ENCODE results near the gene NKX3-2. TPM values are rescaled to one million over a fixed set of nuclear protein-coding genes. Genes with fewer than 3 reads are reported as not detected.

NKX3-2 gene
- total and polyA plus RNA-seq, 9 of the 15 experiments (the other 6 are each of a cell fraction or from before 2014, with no cell fraction given): 0.03 to 0.81 (median 0.27) TPM; not detected in 1

GRCh38 chr4:13548984-13549546, 4.8 kb upstream of the NKX3-2 start (continued):
- TF ChIP-seq, protein P1, sequence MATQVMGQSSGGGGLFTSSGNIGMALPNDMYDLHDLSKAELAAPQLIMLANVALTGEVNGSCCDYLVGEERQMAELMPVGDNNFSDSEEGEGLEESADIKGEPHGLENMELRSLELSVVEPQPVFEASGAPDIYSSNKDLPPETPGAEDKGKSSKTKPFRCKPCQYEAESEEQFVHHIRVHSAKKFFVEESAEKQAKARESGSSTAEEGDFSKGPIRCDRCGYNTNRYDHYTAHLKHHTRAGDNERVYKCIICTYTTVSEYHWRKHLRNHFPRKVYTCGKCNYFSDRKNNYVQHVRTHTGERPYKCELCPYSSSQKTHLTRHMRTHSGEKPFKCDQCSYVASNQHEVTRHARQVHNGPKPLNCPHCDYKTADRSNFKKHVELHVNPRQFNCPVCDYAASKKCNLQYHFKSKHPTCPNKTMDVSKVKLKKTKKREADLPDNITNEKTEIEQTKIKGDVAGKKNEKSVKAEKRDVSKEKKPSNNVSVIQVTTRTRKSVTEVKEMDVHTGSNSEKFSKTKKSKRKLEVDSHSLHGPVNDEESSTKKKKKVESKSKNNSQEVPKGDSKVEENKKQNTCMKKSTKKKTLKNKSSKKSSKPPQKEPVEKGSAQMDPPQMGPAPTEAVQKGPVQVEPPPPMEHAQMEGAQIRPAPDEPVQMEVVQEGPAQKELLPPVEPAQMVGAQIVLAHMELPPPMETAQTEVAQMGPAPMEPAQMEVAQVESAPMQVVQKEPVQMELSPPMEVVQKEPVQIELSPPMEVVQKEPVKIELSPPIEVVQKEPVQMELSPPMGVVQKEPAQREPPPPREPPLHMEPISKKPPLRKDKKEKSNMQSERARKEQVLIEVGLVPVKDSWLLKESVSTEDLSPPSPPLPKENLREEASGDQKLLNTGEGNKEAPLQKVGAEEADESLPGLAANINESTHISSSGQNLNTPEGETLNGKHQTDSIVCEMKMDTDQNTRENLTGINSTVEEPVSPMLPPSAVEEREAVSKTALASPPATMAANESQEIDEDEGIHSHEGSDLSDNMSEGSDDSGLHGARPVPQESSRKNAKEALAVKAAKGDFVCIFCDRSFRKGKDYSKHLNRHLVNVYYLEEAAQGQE (IDR thresholded peaks at IDR 0.05; ENCODE audit: borderline replicate concordance): peak; percentile 84
- TF ChIP-seq, protein P1 (CRISPR knock-in tag; IDR thresholded peaks at IDR 0.05; ENCODE audit: low read depth): no peak
- TF ChIP-seq ESRRA (IDR thresholded peaks at IDR 0.05; ENCODE audit: borderline replicate concordance, low read depth) (no peak), NR2C2 (CRISPR knock-in tag; IDR thresholded peaks at IDR 0.05) (no peak), NR2C2 (tag; IDR thresholded peaks at IDR 0.05) (no peak), FOXK2 (conservative IDR thresholded peaks at IDR 0.05 in 1 of 2, IDR thresholded peaks at IDR 0.05 in 1 of 2; ENCODE audit: low read depth in 2 of 2) (no peak), MEF2A (IDR thresholded peaks at IDR 0.05; ENCODE audit: control insufficient read depth, low read depth, low read length) (no peak), BRCA1 (IDR thresholded peaks at IDR 0.05) (no peak), BRCA1 (CRISPR knock-in tag; IDR thresholded peaks at IDR 0.05) (no peak), SRSF7 (optimal IDR thresholded peaks at IDR 0.05; ENCODE audit: low read depth, low read length) (no peak), POLR2G (IDR thresholded peaks at IDR 0.05; ENCODE audit: low read depth, low read length) (no peak), ETV1 (tag; conservative IDR thresholded peaks at IDR 0.05; ENCODE audit: low read depth) (no peak), RFX5 (IDR thresholded peaks at IDR 0.05; ENCODE audit: low read depth, low read length) (no peak), HDAC2 (IDR thresholded peaks at IDR 0.05) (no peak), ILK (tag; IDR thresholded peaks at IDR 0.05; ENCODE audit: borderline replicate concordance, low read depth) (no peak), ZNF324 (CRISPR knock-in tag; IDR thresholded peaks at IDR 0.05) (no peak), TCF15 (CRISPR knock-in tag; IDR thresholded peaks at IDR 0.05) (no peak), TBL1XR1 (IDR thresholded peaks at IDR 0.05; ENCODE audit: low read length in 2 of 2) (no peak)
- TF ChIP-seq, protein P2, sequence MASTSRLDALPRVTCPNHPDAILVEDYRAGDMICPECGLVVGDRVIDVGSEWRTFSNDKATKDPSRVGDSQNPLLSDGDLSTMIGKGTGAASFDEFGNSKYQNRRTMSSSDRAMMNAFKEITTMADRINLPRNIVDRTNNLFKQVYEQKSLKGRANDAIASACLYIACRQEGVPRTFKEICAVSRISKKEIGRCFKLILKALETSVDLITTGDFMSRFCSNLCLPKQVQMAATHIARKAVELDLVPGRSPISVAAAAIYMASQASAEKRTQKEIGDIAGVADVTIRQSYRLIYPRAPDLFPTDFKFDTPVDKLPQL (IDR thresholded peaks at IDR 0.05; ENCODE audit: extremely low read depth, insufficient read length): no peak
- TF ChIP-seq, protein P3, sequence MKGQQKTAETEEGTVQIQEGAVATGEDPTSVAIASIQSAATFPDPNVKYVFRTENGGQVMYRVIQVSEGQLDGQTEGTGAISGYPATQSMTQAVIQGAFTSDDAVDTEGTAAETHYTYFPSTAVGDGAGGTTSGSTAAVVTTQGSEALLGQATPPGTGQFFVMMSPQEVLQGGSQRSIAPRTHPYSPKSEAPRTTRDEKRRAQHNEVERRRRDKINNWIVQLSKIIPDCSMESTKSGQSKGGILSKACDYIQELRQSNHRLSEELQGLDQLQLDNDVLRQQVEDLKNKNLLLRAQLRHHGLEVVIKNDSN (CRISPR knock-in tag; IDR thresholded peaks at IDR 0.05): no peak
